Germinal center (tissue), 1 donor: ENCODE data around the gene DVL1.
"Not testable (repeated sequence)": the region's sequence is repeated elsewhere in the genome, so short reads cannot be mapped to it uniquely, and the experiment has no call there.

Experiments used
- DNase-seq: peaks from one replicate; pipeline ENCODE4 v3.0.0; 2012; ENCODE audit warnings: mixed read lengths, low spot score

The DVL1 gene

GRCh38 chr1:1349256-1350012 lies at the start of gene DVL1:
DVL1 (minus strand) TSS chr1:1349418; CDS start chr1:1349065, 353 bp downstream.
- peak; percentile 90 for DNase-seq

- DNase-seq, result no peak
These were observed 49.5 kb upstream of the DVL1 start for GRCh38 chr1:1398677-1399186.

- DNase-seq, result no peak
These were observed 48.8 kb upstream of the DVL1 start for GRCh38 chr1:1397839-1398523.

GRCh38 chr1:1395166-1395565 lies 45.9 kb upstream of the DVL1 start:
- DNase-seq, result no peak

GRCh38 chr1:1394116-1394515 lies 44.9 kb upstream of the DVL1 start:
- no peak for DNase-seq

- no peak for DNase-seq
These were observed 44.2 kb upstream of the DVL1 start for GRCh38 chr1:1393428-1393827.

- DNase-seq, result no peak
These were observed 43.8 kb upstream of the DVL1 start for GRCh38 chr1:1393014-1393413.

- DNase-seq, result no peak
These were observed 42.0 kb upstream of the DVL1 start for GRCh38 chr1:1391225-1391624.

- no peak for DNase-seq
These were observed 41.5 kb upstream of the DVL1 start for GRCh38 chr1:1390675-1391074.

GRCh38 chr1:1388078-1388472 lies 38.9 kb upstream of the DVL1 start:
- no peak for DNase-seq

GRCh38 chr1:1387098-1388077 lies 38.2 kb upstream of the DVL1 start:
- no peak for DNase-seq

- no peak for DNase-seq
These were observed 36.7 kb upstream of the DVL1 start for GRCh38 chr1:1385931-1386330.

- DNase-seq, result not testable (repeated sequence)
These were observed 36.1 kb upstream of the DVL1 start for GRCh38 chr1:1385339-1385738.

GRCh38 chr1:1381294-1381693 lies 32.1 kb upstream of the DVL1 start:
- no peak for DNase-seq

- DNase-seq, result no peak
These were observed 31.6 kb upstream of the DVL1 start for GRCh38 chr1:1380860-1381259.

GRCh38 chr1:1377540-1378205 lies 28.5 kb upstream of the DVL1 start:
- DNase-seq, result no peak

- no peak for DNase-seq
These were observed 27.5 kb upstream of the DVL1 start for GRCh38 chr1:1376551-1377226.

GRCh38 chr1:1374929-1375662 lies 25.9 kb upstream of the DVL1 start, which contains the start of gene AURKAIP1:
AURKAIP1 (minus strand) TSS chr1:1375207; CDS start chr1:1374756, 451 bp downstream.
- DNase-seq, result peak; percentile 97

- no peak for DNase-seq
These were observed 25.3 kb upstream of the DVL1 start for GRCh38 chr1:1374589-1374928.
